ENCODE data around the gene SCRN1. TPM values are rescaled to one million over a fixed set of nuclear protein-coding genes. Genes with fewer than 3 reads are reported as not detected.
A peak's percentile ranks its signal among the peaks of the same experiment; 100 is the strongest.

The SCRN1 gene, protein sequence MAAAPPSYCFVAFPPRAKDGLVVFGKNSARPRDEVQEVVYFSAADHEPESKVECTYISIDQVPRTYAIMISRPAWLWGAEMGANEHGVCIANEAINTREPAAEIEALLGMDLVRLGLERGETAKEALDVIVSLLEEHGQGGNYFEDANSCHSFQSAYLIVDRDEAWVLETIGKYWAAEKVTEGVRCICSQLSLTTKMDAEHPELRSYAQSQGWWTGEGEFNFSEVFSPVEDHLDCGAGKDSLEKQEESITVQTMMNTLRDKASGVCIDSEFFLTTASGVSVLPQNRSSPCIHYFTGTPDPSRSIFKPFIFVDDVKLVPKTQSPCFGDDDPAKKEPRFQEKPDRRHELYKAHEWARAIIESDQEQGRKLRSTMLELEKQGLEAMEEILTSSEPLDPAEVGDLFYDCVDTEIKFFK
- polyA plus RNA-seq (ENCODE audit: insufficient read length) = 32.3 TPM

DNA sequence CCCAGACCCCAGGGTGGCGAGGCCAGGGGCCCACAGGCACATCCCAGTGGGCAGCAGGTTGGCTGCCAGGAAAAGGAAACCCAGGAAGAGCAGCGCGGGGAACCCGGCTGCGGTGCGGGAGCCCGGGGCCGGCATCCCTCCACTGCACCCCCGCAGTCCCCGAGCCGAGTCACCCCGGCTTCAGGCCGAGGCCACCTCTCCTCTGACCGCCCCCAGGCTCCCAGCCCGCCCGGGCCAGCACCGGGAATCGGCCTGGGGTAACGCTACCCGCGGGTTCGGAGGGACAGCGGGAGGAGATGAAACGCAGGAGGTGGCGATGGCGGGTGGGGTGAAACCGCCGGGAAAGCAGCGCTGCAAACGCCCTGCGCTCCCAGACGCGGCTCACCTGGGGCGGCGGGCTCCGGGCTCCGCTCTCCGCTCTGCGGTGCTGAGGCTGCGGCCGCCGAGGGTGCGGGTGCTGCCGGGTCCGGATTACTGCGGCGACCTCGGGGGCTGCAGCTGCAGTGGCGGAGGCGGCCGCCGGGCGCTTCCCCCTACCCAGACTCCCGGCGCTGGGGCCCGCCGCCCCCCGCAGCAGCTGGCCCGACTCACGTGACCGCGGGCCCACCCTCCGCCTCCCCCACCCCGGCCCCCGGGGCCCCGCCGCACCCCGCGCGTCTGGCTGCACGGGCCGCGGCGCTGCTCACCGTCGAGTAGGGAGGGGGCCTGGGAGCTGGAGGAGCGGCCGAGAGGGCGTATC, at the start of gene SCRN1:
Gene SCRN1 (minus strand): TSS at position 545 of the 739 bp plus-strand sequence. CDS start 20,734 bp downstream, outside the sequence.
- no peak for DNase-seq (ENCODE audit: low read depth)

GRCh38 chr7:30038196-30038980, 48.8 kb upstream of the SCRN1 start:
- no peak for DNase-seq (ENCODE audit: low read depth)

- DNase-seq (ENCODE audit: low read depth) = no peak
Observed at GRCh38 chr7:30036220-30036619, 46.6 kb upstream of the SCRN1 start.

DNA sequence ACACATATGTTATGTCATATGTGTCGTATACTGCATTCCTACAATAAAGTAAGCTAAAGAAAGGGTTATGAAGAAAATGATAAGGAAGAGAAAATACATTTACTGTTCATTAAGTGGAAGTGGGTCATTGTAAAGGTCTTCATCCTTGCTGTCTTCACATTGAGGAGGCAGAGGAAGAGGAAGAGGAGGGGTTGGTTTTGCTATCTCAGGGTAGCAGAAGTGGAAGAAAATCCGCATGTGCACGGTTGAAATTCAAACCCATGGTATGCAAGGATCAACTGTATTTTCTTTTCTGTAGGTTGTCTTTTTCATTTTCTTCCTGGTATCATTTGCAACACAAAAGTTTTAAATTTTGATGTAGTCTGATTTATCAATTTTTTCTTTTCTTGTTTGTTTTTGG, 44.9 kb upstream of the SCRN1 start:
- DNase-seq (ENCODE audit: low read depth) = no peak

DNA sequence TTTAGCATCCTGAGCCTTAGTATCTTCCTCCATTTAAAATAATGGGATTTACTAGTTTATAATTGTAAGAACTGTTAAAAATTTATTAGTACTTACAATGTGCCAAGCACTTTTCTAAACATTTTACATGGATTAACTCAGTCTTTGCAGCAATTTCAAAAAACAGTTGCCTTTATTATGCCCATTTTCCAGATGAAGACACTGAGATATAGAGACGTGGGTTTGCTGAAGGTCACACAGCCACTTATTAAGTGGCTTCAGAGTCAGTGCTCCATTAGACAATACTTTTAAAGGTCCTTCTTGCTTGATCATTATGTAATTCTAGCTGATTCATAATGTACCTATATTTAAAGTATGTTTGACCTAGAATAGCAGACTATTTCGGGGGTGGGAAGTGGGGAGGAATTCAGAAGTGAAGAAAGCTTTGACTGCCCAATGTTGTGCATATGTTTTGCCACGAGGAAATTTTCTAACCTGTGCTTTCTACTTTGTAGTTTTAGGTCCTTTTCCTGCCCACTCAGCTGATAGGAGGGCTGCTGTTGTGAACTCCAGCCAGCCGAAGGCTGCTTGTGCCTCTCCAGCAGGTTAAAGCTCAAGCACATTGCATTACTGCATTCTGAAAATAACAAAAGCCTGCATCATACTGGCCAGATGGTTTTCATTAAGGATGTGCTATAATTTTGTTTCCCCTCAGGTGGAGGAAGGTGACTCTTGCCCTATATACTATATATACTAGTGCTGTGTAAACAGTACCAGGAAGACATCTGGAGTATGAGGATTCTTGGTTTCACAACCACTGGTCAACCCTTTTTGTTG, 42.9 kb upstream of the SCRN1 start:
- no peak for DNase-seq (ENCODE audit: low read depth)

GRCh38 chr7:30029696-30030095, 40.1 kb upstream of the SCRN1 start:
- DNase-seq (ENCODE audit: low read depth) = no peak

GRCh38 chr7:30028749-30029635, 39.4 kb upstream of the SCRN1 start:
- no peak for DNase-seq (ENCODE audit: low read depth)

DNA sequence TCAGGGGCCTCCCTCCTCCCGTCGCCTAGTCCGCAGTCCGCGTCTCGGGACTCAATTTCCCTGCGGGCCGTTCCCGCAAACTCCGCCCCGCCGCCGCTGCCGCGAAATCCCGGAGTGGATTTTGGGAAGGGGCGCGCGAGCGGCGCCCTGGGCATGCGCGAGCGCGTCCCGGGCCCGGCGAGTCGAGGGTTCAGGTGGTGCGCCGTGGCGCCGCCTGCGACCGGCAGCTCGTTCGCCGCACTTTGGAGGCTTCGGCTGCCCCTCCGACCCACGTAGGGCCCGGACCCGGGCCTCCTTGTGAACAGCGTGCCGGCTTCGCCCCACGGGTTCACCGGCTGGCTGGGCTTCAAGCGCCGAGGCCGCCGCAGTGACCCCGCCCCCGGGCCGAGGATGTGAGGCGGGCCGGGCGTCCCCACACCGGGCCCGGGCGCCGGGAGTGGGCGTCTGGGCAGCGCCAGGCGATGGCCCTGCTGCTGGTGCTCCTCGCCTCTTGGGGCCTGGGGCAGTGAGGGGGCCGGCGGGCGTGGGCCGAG, 38.7 kb upstream of the SCRN1 start, which contains the start of gene PLEKHA8:
Gene PLEKHA8 (plus strand): TSS at position 197 of the 533 bp plus-strand sequence. CDS start 351 bp downstream, outside the sequence.
- DNase-seq (ENCODE audit: low read depth) = peak; percentile 64

- DNase-seq (ENCODE audit: low read depth) = no peak
Observed at GRCh38 chr7:30027740-30028215, 38.2 kb upstream of the SCRN1 start.

GRCh38 chr7:30027065-30027456, 37.5 kb upstream of the SCRN1 start:
- DNase-seq (ENCODE audit: low read depth) = no peak

DNA sequence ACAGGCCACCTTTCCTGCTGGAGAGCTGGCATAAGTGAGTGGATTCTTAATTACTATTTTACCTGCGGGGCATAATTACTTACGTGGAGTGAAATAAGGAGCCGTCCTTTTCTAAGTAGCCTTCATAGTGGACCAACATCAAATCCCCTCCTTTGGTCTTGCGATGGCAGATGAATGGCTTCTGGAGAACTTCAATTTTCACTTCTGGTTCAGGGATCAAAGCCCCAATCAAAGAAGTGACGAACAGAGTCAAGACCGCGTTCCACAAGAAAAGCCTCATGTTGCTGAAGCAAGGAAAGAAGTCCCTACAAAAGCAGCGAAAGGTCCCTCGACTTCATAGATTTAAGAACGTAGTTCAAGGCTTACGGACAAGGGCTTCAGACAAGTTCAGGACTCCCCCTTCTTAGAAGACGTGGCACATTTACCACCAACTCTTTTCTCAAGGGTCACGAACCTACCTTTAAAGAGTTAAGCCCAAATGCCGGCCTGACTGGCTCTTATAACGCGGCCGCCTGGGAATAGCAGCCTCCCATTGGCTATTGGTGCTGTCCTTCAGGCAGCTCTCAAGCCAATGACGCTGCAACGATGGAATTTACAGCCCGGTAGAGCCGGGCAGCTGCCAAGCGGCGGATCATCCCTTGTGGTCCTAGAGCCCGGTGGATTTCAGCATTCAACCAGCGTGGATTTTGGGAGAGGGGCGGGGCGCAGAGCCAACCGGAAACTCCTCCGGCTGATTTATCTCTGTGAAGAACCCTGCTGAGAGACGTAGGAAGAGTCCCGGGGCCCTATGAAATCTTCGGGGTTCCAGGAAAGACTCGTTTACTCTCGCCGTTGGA, 36.8 kb upstream of the SCRN1 start, which contains the start of gene FKBP14:
Gene FKBP14 (minus strand): TSS at position 474 of the 836 bp plus-strand sequence. CDS start 194 bp downstream, at position 280.
- peak; percentile 99 for DNase-seq (ENCODE audit: low read depth)

DNA sequence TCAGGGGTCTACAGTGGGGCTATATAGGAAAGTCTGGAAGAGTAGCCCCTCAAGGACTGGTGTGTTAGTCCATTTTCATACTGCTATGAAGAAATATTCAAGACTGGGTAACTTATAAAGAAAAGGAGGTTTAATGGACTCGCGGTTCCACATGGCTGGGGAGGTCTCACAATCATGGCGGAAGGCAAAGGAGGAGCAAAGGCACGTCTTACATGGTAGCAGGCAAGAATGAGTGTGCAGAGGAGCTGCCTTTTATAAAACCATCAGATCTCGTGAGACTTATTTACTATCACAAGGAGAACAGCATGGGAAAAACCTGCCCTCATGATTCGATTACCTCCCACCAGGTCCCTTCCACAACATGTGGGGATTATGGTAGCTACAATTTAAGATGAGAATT, 33.9 kb upstream of the SCRN1 start:
- no peak for DNase-seq (ENCODE audit: low read depth)

DNA sequence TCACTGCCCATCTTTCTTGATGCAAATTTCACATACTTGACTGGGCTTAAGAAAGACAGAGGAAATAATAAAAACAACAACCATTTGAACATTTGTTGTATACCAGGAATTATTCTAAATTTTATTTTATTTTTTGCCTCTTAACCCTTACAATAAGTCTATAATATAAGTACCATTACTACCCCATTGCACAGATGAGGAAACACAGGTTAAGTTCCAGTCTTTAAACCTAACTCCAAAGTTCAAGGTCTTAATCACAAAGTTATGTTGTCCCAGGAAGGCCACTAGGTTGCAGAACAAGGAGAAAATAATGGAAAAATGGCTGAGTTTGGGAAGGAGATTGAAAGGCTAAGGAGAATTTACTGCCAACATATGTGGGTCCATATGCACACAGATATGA, 33.4 kb upstream of the SCRN1 start:
- no peak for DNase-seq (ENCODE audit: low read depth)

DNA sequence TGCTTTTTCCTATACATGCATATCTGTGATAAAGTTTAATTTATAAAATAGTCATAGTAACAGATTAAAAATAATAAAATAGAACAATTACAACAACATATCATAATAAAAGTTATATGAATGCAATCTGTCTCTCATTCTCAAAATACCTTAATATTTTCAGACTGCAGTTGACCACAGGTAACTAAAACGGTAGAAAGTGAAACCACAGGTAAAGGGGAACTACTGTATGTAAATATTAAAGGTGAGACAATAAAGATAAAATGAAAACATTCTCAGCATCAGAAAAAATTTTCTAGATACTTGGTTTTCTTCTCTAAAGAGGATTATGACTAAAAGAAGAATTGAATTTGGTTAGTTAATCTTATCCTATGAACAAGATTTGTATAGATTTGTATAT, 30.9 kb upstream of the SCRN1 start:
- DNase-seq (ENCODE audit: low read depth) = no peak

DNA sequence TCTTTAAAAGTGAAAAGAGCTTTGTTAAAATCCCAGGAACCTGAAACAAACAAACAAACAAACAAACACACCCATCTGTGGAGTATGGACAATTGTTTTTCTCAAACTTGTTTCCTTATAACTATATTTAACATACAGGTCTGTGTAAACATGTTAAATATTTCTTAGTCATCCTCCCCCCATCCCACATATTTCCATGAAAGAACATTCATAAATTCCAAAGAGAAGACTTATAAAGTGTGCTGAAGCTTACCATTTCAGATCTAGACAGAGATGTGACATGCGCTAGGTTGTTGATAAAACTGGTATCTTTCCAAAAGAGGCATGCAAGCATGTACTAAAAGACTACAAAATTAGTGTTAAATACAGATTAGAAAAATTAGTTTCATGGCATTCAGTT, 30.4 kb upstream of the SCRN1 start:
- no peak for DNase-seq (ENCODE audit: low read depth)

DNA sequence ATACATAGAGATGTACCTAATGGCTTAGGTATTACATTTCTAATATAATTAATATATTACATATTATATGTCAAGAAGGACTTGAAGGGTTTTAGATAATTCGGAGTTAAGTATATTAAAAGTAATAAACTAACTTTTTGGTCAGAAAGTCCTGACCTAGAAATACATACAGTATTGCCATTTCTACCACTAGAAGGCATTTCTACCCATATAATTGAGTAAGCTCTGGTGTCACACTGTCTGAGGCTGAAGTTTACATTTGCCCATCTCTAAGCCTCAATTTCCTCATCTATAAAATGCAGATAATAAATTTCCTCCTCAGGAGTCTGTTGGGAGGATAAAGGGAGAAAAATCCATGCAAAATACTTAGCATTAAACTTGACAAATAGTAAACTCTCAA, 29.8 kb upstream of the SCRN1 start:
- no peak for DNase-seq (ENCODE audit: low read depth)

DNA sequence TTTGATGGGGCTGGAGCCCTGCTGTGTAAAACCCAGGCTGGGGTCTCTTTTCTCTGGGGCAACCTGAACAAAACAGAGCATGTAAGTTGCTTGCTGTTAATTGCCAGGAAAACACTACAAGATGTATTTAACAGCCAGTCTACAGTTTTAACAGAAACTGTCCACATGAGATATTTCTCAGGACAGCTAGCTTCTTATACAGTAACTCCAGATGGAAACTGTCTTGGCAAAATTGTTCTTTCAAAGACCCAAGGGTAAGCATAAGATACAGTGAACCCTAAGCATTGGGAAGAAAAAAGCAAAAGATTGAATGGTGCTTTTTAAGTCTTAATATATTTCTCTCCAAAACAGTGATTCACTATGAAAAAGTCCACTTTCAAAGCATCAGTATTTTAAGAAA, 28.9 kb upstream of the SCRN1 start:
- DNase-seq (ENCODE audit: low read depth) = no peak

DNA sequence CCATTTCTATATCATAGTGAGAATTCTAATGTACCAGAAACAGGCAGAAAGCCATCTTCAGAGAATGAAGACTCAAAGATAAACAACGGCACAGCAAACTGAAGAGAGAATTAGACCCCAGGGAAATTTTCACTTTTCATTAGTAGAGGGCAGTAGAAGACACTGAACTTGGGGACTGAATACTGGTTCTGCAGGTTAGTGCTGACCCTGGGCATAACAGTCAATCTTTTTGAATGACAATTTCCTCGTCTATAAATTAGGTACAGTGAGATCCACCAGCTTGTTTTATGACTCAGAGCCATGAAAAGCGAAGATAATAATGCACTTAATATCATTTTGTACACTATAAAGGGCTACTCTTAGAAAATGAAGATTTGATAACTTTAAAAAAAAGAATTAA, 23.2 kb upstream of the SCRN1 start:
- no peak for DNase-seq (ENCODE audit: low read depth)

DNA sequence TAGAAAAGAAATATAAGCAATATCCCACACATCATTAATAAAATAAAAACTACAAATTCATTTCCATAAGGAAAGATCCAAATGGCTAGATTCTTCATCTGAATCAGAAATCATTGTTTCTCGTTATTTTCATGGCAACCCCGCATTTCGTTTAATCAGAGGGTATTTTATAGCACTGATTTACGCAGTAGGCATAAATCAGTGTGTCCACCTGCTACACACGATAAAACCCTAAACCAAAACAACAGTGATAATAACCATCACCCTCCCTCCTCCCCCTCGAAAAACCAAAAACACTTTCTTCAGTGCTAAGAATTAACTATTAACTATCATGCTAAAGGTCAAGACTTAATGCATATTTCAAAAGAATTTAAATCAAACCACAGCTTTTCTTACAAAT, 20.4 kb upstream of the SCRN1 start:
- DNase-seq (ENCODE audit: low read depth) = no peak

All from forelimb muscle (tissue), 1 donor.